Stimulated activated CD8-positive, alpha-beta memory T cell treated with anti-CD3 and anti-CD28 coated beads, Interleukin-4, amount 100 ng/mL, for 48 hours (primary cell): ENCODE results near the gene HIP1.
"Not testable (repeated sequence)": the region's sequence is repeated elsewhere in the genome, so short reads cannot be mapped to it uniquely, and the experiment has no call there.

Experiments used
- DNase-seq: peaks from one replicate; pipeline ENCODE4 v3.0.0-alpha.2; 2020

The HIP1 gene

DNA sequence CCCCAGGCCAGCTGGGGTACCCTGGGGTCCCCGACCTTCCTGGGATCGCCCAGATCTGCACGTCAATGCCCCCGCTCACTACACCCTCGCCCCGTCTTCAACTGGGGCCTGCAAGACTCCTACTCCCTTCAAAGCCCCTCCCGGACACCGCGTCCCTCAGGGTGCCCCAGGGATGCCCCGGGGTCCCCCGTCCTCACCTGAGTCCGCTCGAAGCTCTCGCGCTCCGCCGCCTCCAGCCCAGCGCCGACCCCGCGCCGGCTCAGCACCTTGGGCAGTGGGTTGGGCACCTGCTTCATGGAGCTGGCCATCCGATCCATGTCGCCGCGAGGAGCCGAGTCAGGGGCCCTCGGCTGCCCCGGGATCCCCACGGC lies at the start of gene HIP1:
TSS of gene HIP1 (minus strand) at position 338 of the 371 bp plus-strand sequence. CDS start at position 317, 21 bp downstream.
- DNase-seq = no peak

DNA sequence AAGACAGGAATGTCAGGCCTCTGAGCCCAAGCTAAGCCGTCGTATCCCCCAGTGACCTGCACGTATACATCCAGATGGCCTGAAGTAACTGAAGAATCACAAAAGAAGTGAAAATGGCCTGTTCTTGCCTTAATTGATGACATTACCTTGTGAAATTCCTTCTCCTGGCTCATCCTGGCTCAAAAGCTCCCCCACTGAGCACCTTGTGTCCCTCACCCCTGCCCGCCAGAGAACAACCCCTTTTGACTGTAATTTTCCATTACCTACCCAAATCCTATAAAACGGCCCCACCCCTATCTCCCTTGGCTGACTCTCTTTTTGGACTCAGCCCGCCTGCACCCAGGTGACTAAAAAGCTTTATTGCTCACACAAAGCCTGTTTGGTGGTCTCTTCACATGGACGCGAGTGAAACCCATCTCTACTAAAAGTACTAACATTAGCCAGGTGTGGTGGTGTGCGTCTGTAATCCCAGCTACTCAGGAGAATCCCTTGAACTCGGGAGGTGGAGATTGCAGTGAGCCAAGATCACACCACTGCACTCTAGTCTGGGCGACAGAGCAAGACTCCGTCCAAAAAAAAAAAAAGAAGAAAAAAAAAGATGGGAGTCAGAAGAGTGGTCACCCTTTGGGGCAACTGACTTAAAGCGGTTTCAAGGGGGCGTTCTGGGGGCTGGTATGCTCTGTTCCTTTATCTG lies 49.6 kb upstream of the HIP1 start:
- DNase-seq = not testable (repeated sequence)

DNA sequence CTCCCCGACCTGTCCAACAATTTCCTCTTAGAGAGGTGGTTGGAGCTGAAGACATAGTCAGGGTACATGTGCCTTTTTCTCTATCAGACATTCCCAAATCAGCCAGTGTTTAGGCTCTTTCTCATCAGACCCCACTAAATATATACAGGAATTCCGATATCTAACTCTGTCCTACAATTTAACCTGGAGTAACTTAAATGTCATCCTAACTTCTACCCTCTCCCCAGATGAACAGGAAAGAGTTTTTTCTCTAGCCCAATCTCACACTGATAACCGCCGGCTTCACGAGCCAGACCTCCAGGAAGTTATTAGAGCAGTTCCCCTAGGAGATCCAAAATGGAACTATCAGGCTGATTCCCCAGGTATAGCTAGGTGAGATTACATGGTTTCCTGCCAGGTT lies 44.3 kb upstream of the HIP1 start:
- DNase-seq = not testable (repeated sequence)

DNA sequence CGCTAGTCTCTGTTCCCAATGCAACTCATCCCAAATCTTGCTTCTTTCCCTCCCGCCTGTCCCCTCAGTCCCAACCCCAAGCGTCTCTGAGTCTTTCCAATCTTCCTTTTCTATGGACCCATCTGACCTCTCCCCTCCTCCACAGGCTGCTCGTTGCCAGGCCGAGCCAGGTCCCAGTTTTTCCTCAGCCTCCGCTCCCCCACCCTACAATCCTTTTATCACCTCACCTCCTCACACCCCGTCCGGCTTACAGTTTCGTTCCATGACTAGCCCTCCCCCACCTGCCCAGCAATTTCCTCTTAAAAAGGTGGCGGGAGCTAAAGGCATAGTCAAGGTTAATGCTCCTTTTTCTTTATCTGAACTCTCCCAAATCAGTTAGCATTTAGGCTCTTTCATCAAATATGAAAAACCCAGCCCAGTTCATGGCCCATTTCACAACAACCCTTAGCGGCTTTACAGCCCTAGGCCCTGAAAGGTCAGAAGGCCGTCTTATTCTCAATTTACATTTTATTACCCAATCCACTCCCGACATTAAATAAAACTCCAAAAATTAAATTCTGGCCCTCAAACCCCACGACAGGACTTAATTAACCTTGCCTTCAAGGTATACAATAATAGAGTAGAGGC lies 42.0 kb upstream of the HIP1 start:
- DNase-seq = not testable (repeated sequence)

DNA sequence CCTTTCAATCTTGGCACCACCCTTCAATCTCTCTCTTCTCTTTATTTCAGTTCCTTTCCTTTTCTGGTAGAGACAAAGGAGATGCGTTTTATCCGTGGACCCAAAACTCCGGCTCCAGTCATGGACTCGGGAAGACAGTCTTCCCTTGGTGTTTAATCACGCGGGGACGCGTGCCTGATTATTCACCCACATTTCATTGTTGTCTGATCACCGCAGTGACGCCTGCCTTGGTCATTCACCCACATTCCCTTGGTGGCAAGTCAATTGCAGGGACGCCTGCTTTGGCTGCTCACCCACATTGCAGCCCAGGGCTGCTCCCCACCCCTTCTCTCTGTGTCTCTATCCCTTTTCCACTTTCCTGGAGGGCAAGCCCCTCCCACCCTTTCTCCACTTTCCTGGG lies 40.8 kb upstream of the HIP1 start:
- not testable (repeated sequence) for DNase-seq

DNA sequence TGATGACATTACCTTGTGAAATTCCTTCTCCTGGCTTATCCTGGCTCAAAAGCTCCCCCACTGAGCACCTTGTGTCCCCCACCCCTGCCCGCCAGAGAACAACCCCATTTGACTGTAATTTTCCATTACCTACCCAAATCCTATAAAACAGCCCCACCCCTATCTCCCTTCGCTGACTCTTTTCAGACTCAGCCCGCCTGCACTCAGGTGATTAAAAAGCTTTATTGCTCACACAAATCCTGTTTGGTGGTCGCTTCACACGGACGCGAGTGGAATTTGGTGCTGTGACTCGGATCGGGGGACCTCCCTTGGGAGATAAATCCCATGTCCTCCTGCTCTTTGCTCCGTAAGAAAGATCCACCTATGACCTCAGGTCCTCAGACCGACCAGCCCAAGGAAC lies 40.3 kb upstream of the HIP1 start:
- DNase-seq = not testable (repeated sequence)

DNA sequence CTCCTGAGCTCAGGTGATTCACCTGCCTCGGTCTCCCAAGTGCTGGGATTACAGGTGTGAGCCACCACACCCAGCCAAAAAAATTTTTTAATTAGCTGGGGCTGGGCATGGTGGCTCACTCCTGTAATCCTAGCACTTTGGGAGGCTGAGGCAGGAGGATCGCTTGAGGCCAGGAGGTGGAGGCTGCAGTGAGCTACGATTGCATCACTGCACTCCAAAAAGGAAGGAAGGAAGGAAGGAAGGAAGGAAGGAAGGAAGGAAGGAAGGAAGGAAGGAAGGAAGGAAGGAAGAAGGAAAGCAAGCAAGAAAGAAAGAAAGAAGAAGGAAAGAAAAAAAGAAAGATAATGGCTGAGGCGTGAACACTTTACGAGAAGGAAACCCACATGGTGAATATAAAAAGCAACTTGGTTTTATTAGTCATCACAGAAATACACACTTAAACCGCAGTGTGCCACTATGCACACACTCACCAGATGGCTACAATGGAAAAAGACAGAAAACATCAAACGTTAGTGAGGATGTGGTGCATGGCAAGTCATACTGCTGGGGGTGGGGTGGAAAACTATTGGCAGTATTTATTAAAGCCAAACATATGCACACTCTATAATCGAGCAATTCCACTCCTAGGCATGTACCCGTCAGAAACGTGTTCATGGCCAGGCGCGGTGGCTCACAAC lies 37.7 kb upstream of the HIP1 start:
- DNase-seq = peak; percentile 69

DNA sequence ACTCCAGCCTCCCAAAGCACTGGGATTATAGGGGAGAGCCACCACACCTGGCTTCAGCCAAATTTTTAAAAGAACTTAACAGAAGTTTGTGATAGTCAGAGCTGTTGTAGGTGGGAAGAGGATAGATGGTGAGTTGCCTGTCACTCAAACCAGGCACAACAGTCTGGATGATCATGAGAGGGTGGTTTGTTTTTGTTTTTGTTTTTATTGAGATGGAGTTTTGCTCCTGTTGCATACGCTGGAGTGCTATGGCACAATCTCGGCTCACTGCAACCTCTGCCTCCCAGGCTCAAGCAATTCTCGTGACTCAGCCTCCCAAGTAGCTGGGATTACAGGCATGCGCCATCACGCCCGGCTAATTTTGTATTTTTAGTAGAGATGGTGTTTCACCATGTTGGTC lies 35.2 kb upstream of the HIP1 start:
- not testable (repeated sequence) for DNase-seq

DNA sequence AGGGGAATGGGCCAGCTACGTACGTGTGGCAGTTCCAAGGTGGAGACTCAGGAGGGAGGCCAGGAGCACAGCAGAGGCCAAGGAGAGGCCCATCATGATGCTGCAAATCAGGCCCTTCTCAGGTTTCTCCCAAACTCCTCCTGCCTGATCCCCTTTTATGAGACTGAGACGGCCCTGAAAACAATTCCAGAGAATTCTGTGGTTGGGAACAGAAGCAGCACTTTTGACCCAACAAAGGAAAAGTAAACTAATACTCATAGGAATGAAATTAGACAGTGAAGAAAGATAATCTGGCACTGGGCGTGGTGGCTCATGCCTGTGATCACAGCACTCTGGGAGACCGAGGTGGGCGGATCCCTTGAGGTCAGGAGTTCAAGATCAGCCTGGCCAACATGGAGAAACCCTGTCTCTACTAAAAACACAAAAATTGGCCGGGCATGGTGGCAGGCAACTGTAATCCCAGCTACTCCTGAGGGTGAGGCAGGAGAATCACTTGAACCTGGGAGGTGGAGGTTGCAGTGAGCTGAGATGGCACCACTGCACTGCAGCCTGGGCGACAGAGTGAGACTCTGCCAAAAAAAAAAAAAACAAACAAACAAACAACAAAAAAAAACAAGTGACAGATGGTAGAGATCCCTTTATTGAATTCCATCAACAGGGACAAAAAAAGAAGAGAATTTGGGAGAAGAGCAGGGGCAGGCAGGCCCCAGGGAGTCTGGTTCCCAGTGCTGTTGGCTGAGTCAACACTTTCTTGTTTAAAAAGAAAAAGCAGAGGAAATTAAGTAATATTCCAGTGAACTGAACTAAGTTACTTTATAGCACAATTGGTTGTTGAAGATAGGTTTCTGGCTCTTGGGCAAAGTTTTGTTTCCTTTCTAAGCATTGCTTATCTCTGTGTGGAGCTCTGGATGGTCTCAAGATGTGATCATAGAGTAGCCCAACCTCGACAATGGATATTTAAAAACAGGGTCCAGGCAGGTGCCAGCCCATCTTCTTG lies 33.6 kb upstream of the HIP1 start, which contains the start of gene CCL26:
TSS of gene CCL26 (minus strand) at position 131 of the 997 bp plus-strand sequence. CDS start at position 96, 35 bp downstream.
- no peak for DNase-seq

DNA sequence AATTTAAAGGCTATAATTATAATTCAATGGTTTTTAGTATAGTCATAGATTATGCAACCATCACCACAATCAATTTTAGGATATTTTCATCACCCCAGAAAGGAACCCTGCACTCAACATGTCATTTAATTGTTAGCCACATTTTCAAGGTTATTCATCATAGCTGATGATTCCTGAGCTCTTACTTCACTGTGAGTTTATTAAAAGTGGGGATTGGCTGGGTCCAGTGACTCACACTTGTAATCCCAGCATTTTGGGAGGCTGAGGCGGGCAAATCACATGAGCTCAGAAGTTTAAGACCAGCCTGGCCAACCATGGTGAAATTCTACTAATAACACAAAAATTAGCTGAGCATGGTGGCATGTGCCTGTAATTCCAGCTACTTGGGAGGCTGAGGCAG lies 32.5 kb upstream of the HIP1 start:
- no peak for DNase-seq

DNA sequence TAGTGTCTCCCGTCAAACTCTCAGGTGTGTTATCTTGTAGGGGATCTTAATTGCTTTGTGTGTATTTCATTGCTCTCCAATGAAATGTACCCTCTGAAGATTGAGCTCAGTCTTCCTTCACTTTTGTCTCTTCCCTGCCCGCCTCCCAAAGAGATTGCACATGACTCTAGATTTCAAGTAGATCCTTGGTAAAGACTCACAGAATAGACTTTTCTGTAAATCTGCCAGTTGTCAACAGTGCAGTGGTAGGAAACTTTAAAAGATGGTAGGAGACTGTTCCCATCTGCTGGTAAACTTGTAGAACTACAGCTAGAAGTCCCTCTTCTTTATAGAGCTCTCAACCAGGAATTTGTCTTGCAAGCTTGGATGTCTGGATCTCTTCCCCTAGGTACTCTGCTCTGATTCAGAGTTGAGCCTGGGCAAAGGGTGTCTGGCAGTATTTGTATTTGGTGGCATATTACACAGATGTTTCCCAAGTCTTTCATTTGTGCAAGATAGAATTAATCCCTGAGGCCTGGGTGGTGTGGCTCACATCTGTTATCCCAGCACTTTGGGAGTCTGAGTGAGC lies 23.7 kb upstream of the HIP1 start:
- DNase-seq = no peak

DNA sequence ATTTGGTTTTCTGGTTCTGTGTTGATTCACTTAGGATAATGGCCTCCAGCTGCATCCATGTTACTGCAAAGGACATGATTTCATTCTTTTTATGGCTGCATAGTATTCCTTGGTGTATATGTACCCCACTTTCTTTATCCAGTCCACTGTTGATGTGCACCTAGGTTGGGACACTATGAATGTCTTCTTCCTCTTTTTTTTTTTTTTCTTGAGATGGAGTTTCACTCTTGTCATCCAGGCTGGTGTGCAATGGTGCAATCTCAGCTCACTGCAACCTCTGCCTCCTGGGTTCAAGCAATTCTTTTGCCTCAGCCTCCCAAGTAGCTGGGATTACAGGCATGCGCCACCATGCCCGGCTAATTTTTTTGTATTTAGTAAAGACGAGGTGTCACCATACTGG lies 23.1 kb upstream of the HIP1 start:
- DNase-seq = not testable (repeated sequence)

DNA sequence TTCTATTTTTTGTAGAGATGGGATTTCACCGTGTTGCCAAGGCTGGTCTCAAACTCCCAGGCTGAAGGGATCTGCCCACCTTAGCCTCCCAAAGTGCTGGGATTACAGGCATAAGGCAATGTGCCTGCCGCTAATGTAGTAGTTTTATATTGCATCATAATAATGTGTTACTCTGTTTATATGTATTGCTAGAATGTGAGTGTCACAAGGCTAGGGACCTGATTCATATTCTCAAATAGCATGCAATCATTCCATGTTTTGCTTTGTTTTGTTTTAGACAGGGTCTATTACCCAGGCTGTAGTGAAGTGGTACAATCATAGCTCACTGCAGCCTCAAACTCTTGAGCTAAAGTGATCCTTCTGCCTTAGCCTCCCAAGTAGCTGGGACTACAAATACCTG lies 19.8 kb upstream of the HIP1 start:
- DNase-seq = no peak

DNA sequence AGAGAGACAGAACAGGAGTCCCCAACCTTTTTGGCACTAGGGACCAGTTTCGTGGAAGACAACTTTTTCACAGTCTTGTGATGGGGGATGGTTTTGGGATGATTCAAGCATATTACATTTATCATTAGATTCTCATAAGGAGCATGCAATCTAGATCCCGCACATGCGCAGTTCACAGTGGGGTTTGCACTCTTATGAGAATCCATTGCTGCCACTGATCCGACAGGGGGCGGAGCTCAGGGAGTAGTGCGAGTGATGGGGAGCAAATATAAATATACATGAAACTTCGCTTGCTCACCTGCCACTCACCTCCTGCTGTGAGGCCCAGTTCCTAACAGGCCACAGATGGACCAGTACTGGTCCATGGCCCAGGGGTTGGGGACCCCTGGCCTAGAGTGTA lies 19.1 kb upstream of the HIP1 start:
- no peak for DNase-seq

DNA sequence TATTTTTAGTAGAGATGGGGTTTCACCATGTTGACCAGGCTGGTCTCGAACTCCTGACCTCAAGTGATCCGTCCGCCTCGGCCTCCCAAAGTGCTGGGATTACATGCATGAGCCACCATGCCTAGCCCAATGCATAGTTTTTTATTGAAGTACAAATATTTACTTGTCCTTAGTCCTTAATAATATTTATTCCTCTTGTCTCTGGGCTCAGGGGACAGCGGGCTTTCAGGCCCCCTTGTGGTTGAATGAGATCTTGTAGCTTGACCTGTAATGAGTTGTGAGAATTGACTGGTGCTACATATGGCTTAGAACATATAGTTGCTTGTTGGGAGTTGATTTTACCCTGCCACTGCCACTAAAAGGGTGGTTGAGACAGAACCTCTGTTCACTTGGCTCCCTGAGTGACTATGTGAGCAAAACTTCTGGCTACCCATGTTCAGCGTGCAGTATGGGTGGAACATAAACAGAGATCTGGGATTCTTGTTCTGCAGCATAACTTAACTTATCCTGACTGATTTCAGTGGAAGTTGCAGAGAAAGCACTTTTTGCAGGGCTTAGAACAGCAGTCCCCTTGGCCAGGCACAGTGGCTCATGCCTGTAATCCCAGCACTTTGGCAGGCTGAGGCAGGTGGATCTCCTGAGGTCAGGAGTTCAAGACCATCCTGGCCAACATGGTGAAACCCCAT lies 18.4 kb upstream of the HIP1 start:
- DNase-seq = no peak

DNA sequence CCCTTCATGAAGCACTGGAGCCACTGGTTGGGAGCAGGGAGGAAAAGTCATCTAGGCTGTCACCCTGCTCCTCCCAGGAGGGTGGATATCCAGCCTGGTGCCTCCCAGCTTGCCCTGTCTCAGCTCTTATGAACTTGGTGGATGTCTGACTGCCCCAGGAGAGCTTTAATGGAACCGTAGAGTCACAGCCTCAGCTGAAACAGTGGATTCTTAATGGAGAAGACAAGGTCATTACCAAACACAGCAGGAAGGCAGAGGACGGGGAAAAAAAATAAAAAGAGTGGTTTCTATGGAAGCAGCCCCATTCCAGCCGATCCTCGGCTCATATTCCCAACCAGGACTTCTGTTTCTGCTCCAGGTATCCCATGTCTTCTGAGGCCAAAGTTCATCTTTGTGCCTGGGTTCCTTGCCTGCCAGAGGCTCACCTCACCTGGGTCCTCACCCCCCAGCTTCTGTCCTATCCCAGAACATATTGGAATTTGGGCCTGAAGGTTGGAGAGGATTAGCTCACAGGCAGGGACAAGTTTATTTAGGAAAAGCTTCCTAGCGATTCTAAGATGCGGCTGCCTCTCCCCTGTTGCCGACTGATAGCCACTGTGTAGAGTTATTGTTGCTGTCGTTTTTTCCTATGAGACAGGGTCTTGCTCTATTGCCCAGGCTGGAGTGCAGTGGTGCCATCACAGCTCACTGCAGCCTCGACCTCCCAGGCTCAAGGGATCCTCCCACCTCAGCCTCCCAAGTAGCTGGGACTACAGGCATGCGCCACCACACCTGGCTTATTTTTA lies 17.7 kb upstream of the HIP1 start:
- no peak for DNase-seq

DNA sequence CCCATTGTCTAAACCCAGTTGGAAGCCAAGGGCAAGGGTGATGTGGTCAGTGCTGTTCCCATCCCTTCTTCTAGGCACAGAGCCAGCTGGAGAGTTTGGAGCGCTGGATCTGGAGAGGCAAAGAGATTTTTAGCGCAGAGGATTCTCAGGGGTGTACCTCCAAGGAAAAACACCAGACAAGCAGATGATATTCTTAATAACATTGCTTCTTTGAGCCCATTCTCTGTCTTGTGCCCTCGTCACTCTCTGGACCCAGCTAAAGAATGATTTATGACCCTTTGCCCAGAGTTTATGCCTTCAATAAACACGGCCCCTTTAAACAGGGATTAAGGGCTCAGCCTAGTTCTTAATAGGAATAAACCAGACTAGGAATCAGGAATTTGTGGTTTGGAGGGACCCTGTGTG lies 4.7 kb upstream of the HIP1 start:
- no peak for DNase-seq

DNA sequence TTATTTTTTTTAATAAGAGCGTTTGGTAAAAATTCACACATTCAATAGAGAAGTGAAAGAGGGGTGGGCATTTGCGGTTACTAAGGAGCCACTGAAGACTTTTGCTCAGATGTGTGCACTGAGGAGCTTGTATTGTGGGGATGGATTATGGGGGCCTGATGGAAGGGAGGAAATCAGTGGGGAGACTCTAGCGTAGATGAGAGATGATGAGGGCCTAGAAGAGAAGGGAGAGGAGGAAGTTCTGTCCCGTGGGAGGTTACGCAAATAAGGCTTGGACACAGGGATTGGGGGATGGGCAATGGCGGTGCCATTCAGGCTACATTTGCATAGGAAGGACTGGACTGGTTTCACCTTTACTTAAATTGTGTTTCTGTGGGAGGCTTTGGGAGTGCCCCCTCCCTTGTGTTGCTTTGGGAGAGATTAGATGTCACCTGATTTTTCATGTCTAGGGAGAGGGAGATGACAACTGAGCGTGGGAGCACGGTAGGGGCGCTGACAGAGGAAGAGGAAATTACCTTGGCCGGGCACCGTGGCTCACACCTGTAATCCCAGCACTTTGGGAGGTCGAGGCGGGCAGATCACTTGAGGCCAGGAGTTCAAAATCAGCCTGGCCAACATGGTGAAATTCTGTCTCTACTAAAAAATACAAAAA lies 2.2 kb upstream of the HIP1 start:
- DNase-seq = no peak

DNA sequence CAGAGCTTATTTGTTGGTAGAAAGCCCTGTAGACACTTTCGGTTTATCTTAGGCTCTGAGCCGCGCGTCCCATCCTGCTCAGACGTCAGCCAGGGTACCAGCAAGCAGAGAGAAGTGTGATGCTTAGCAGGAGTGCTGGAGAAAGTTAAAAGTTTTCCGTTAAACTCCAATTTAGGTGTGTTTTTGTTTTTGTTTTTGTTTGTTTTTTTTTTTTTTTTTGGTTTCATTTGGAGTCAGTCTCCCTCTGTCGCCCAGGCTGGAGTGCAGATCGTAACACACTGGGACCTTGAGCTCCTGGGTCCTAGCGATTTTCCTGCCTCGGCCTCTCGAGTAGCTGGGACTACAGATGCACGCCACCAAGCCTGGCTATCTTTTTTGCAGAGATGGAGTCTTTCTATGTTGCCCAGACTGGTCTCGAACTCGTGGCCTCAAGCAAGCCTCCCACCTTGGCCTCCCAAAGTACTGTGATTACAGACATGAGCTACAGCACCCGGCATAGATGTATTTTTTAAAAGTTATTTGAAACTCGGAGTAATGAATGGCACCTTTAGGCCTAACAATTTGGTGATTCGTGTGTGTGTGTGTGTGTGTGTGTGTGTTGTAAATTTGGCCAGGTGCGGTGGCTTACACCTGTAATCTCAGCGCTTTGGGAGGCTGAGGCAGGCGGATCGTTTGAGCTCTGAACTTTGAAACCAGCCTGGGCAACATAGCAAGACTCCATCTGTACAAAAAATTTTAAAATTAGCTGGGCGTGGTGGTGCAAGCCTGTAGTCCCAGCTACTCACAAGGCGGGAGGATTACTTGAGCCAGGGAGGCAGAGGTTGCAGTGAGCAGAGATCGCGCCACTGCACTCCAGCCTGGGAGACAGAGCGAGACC lies 1.3 kb upstream of the HIP1 start:
- no peak for DNase-seq
